Measurements from ENCODE around the gene CCDC8.
"Not testable (repeated sequence)": the region's sequence is repeated elsewhere in the genome, so short reads cannot be mapped to it uniquely, and the experiment has no call there.

CCDC8 gene

GRCh38 chr19:46383171-46383815, 30.1 kb downstream of the CCDC8 start:
- DNase-seq (ENCODE audit: low read depth in 2 of 2): no peak

DNA sequence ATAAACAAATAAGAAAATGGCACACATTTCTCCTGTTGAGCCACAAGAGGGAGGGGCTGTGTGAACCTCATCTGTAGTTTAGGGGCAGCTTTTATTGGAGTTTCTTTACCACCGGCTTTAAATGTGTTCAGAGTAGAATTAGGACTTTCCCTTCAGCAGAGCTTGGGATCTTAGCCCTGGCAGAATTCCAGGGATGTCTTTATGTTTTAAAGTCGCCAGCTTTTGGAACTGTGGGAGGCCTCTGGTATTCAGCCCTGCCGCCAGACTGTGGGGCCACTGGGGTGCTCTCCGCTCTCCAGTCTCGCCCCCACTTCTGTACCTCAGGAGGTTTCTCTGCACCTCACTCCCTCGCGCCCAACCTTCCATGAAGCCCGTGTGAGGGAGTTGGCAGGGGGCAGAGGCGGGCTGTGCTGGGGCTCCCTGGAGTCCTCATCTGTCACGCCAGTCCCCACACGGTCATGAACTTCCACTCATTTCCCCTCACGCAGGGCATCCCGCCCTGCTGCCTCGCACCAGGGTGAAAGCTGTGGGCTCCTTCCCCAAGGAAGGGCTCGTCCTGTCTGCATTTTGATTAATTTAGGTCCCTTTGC, 31.5 kb downstream of the CCDC8 start:
- no peak for DNase-seq (ENCODE audit: low read depth in 2 of 2)

GRCh38 chr19:46381346-46381745, 32.0 kb downstream of the CCDC8 start:
- DNase-seq (ENCODE audit: low read depth in 2 of 2): no peak

DNA sequence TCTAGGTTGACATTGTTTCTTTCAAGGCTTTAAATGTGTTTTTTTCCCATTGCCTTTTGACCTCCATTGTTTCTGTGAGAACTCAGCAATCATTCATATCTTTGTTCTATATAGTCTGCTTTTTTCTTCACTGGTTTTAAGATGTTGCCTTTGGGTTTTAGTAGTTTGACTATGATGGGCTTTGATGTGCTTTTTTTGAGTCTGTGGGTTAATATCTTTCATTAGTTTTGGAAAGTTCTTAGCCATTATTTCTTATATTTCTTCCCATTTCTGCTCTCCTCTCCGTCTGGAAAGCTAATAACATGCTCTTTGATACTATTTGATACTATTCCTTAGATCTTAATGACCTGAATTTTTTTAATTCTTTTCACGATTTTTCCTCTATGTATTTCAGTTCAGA, 32.7 kb downstream of the CCDC8 start:
- no peak for DNase-seq (ENCODE audit: low read depth in 2 of 2)

DNA sequence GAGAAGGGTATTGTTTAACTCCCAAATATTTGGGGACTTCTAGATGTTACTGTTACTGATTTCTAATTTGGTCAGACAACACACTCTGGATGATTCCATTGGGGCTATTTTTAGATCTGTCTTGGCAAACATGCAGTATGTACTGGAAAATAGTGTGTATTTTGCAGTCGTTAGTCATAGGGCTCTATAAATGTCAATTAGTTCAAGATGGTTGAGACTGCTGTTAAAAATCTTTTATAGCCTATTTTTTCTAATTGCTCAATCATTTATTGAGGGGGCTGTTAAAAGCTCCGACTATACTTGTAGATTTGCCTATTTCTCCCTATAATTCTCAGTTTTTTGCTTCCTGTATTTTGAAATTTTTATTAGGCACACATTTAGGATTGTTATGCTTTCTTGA, 35.1 kb downstream of the CCDC8 start:
- DNase-seq (ENCODE audit: low read depth in 2 of 2): no peak

DNA sequence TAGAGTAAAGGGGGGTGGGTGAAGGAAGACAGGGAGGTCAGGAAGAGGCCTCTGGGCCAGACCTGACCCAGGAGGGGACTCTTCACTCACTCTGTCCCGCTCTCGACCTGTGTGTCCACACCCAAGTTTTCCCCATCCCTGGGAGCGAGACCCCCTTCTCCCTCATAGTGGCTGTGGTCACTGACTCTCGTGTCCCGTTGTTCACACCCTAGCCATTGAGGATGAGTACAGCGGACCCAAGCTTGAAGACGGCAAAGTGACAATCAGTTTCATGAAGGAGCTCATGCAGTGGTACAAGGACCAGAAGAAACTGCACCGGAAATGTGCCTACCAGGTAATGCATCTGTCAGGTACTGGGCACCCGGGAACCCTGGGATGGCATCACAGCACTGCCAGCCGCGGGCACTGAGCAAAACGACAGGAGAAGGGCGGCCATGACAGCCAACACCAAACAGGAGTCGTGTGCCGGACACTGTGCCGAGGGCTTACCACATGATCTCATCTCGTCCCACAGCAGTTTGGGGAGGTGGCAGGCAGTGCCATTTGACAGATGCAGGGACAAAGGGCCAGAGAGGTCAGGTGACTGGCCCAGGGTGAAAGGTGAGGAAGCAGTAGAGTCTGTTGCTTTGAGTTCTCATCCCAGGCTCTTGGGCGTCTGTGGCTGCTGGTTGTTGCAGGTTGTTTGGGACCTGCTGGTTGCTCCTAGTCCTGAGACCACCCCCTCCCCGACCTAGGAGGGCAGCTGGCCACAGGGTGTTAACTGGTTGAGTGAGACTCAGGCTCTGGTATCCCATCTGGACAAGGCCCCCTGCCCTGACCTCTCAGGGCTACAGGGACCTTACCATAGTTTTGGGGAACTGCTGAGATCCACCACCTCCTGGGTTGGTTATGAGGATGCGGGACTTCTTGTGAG, 36.9 kb downstream of the CCDC8 start:
- no peak for DNase-seq (ENCODE audit: low read depth in 2 of 2)

- not testable (repeated sequence) for DNase-seq (ENCODE audit: low read depth in 2 of 2)
Observed at GRCh38 chr19:46375476-46376067, 37.8 kb downstream of the CCDC8 start.

DNA sequence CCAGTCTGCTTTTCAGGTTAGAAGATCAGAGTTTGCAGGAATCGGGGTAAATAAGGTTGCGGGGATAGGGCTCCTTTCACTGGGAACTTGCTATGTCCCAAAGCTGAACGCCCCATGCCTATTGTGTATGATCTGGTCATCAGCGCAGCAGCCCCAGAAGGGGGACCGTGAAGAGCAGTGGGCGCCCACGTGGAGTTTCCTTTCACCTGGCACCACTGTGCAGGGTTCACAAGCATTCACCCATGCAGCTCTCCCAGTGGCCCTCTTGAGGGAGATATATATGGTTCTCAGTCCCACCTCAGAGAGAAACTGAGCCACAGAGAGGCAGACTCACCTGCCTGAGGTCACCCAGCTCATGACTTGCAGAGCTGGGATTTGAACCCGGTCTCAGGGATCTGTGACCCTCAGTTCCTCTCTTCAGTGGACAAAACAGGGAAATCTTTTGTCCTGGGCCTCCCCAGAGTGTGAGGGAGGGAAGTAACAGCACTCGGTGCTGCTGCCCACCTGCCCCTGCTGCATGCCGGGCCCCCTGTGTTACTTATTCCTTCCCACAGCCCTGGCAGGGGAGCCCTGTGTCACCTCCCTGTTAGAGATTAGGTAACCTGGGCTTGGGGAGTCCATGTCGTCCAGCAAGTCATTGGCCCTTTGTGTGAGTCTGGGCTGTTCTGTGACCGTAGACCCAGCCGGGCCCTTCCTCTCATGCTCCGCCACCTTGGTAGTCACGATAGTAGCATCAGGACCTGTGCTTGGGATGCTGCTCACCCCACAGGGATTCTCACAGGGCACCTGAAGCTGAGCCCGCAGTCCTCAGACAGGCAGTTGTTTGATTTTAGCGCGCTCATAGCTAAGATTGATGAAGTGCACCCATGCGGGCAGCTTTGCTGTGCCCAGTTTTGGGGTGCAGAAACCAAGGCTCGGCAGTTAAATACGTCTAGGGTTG, 38.6 kb downstream of the CCDC8 start:
- no peak for DNase-seq (ENCODE audit: low read depth in 2 of 2)

DNA sequence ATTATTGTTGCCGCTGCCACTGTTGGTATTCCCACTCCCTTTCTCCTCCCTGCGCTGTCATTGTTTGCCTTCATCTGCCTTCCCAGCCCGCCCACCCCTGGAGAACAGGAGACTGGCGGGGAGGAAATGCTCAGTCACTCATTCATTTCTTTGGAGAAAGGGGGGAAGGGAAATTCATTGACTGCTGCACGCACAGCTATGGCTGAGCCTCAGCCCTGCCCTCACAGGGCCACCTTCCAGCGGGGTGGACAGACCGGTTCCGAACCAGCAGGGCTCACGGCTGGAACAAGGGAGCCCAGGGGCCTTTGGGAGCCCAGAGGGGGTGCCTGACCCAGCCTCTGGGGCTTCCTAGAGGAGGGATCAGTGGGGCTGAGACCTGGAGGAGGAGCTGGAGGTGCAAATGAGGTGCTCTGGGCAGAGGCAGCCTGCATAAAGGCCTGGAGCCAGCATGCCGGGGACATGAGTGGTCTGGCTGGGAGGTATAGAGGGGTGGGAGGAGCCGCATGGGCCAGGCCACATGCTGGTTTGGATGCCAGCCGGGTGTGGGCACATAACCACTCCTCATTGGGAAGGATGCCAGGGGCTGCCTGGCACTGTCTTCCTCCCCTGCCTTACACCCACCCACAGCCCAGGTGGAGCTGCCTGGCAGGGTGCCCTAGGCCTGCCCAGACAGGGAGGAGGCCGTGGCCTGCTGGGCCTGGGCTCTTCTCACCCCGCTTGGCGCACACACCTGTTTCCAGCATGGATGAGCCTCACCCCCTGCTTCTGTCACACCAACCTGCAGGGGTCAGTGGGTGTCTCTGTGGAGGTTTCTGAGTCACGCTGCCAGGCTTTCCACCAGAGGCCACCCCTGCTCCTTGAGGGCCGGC, 39.6 kb downstream of the CCDC8 start:
- no peak for DNase-seq (ENCODE audit: low read depth in 2 of 2)

- no peak for DNase-seq (ENCODE audit: low read depth in 2 of 2)
Observed at GRCh38 chr19:46372901-46373490, 40.4 kb downstream of the CCDC8 start.

- no peak for DNase-seq (ENCODE audit: low read depth in 2 of 2)
Observed at GRCh38 chr19:46371371-46371901, 41.9 kb downstream of the CCDC8 start.

DNA sequence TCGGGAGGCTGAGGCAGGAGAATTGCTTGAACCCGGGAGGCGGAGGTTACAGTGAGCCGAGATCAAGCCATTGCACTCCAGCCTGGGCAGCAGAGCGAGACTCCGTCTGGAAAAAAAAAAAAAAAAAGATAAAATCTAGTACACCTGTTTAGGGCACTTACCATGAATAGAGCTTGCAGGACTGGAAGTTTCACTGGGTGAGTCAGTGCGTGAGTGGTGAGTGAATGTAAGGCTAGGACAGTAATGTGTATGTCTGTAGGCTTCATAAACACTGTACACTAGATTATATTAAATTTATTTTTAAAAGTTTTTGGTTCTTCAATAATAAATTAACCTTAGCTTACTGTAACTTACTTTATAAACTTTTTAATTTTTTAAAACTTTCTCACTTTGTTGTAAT, 43.5 kb downstream of the CCDC8 start:
- no peak for DNase-seq (ENCODE audit: low read depth in 2 of 2)

GRCh38 chr19:46368116-46368515, 45.2 kb downstream of the CCDC8 start:
- DNase-seq (ENCODE audit: low read depth in 2 of 2): no peak

DNA sequence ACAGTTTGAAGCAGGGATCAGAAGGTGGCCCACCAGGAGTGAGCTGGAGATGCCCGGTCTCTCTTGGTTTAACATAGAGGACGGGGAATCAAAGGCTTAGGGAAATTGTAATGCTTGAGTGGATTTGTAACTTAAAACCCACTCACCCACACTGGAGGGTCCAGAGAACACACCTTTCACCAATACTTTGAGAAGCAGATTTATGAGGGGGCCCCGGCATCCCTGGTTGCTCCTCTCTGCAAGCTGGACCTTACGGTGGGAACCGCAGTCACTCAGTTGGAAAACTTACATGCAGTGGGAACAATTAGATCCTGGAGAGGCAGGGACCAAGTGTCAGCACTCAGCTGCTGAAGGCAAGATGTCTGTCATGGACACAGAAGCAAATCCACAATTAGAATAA, 45.9 kb downstream of the CCDC8 start:
- no peak for DNase-seq (ENCODE audit: low read depth in 2 of 2)

DNA sequence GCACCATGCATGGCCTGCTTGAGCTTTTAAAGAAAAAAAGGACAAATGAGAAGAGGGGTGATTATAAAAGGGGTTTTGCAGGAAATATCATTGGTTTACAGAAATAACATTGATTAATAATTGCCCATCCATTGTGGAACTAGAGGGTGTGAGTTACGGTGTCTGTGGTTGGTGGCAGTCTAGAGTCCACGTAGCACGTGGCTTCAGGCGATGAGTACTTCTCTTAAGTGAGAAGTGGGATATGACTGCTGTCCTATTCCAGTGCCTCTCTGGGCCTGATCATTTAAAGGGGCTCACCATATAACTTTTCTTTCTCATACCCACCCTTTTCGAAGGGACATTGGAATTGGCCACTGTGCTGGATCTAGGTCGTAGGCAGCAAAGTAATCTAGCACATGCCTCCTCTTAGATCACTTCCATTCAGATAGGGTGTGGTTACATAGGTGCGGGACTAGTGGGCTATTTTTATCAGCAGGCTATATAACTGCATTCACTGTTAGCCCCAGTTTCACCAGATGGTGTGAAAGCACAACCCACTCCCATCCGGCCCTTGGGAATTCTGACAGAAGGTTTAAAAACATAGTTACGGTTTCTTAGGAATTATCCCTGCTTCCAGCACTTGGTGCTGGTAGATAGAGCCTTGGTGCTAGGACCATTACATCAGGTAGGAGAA, 46.6 kb downstream of the CCDC8 start:
- no peak for DNase-seq (ENCODE audit: low read depth in 2 of 2)

- DNase-seq (ENCODE audit: low read depth in 2 of 2): no peak
Observed at GRCh38 chr19:46365561-46365960, 47.8 kb downstream of the CCDC8 start.

GRCh38 chr19:46364359-46364758, 49.0 kb downstream of the CCDC8 start:
- DNase-seq (ENCODE audit: low read depth in 2 of 2): no peak

DNA sequence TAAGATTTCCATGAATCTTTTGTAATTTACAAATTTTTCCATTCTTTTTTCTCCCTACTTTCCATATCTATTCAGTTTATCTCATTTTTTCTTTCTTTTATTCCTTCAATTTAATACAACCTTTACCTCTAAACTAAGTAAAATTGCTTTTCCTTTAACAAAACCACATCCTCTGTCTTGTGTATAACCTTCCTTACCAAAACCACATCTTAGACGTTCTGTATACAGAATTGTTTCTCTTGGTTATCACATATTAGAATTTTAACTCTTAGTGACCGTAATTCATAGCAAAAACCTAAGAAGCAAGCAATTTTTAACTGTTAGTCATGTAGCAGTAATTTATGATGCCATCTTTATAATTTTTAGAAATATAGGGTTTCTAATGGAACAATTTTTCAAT, 51.4 kb downstream of the CCDC8 start:
- no peak for DNase-seq (ENCODE audit: low read depth in 2 of 2)
